T-helper 2 cell treated with Interferon-gamma antibody and Interleukin-4, amounts not matched to agents 100 ng/mL and 5 ng/mL, for 36 hours (primary cell): ENCODE results near the gene FAM234B. TPM values are rescaled to one million over a fixed set of nuclear protein-coding genes. Genes with fewer than 3 reads are reported as not detected.

Source experiments
- intact Hi-C: fragments of 100-400 bp; cut with micrococcal nuclease; formaldehyde crosslinking; loops from one replicate; pipeline ENCODE4 v1.15.1; 2023
- total RNA-seq: library from RNA; stranded (reverse); gene quantifications from 2 replicates; pipeline ENCODE4 v1.2.3, GENCODE V29; 2022

Gene FAM234B
- total RNA-seq = 3.0 and 3.5 TPM in 2 replicates

DNA sequence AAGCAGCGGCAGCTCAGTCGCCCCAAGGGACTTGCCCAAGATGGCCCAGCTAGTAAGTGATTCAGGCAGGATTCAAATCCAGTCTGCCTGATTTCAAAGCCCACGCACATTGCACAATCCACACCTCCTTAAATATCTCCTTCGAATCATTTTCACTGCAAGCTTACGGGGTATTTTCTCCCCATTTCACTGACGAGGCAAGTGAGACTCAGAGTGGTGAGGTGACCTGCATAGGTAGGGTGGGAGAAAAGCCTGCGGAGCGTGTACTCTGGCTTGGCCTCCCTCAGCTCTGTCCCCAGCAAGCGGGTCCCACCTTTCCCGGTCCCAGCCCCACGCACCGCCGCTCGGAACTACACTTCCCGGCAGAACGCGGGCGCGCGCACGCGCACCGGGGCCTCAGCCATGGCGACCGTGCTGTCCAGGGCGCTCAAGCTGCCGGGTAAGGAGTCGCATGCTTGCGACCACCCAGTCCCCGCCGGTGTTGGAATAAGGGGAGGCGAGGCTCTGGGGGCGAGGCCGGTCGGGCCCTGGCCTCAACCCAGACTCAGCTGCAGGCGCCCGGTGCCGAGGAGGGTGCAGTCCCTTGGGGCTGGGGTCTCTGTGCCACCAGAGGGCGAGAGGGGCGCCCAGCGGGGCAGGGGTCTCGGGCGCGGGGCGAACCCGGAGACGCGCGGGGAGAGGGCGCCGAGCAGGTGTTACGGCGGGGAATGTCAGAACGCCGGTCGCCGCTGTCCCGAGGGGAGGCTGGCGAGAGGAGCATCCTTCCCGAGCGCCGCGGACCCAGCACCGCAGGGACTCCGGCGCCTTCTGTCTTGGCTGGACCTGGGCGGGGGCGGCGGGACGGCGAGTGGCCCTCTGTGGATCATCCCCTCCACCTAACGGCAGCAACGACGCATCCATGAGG lies at the start of gene FAM234B:
FAM234B (plus strand) TSS at position 380 of the 904 bp plus-strand sequence; CDS start at position 403, 23 bp downstream.
- intact Hi-C loops = loop anchor here (1.0 to 2.0 kb wide), 2 partner anchors 44 to 55 kb away; partner anchors contain the start of gene HEBP1

DNA sequence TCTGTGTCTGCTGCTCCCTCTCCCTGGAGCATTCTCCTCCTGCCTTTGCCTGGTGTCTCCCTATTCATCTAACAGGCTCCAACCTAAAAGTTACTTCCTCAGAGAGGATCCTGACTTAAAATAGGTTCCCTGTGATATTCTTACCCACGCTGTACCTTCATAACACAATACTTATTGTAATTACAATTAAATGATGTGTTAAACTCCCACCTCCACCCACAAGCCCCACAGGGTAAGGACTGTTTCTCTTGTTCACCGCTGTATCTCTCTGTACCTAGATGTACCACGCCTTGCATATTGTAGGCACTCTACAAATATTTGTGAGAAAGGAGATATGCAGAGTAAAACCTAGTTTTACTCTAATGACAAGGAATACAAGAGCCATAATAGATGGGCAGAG lies 49.1 kb upstream of the FAM234B start:
- intact Hi-C loops = no loop called here

DNA sequence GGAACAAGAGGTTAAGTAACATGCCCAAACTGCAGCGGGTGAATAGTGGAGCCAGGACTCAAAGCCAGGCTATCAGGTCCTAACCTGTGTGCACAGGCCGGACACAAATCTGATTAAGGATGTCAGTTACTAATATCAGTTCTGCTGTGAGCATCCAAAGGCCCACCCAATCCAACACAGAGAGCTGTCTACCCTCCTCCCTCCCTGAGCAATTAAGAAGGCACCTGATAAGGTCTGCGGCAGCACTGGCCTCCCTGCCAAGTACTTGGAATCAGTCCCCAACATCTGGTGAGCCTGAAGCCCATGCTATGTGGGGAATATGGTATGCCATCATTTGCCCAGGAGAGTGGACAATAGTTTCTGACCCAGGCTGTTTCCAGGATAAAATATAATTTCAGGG lies 48.0 kb upstream of the FAM234B start:
- intact Hi-C loops = no loop called here

- intact Hi-C loops = no loop called here
These were observed 47.0 kb upstream of the FAM234B start for GRCh38 chr12:12997156-12997555.

- intact Hi-C loops = no loop called here
These were observed 46.4 kb upstream of the FAM234B start for GRCh38 chr12:12997734-12998133.

DNA sequence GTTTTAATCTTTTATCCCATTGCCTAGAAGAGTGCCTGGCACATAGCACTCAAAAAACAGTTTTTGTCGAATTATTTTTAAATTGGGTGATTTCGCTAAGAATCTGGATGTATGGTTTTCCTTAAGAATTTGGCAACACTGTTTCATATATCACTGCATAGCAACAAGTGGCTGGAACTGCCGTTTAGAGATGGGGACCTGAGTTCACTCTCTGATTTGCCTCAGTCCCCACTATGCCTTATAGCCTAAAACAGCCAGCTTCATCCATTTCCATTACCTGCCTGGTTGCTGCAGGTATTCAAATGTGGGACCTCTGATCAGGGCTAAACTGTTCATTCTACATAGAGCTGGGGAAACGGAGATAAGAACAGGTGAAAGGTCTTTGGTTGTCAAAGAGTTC lies 45.9 kb upstream of the FAM234B start:
- intact Hi-C loops = no loop called here

DNA sequence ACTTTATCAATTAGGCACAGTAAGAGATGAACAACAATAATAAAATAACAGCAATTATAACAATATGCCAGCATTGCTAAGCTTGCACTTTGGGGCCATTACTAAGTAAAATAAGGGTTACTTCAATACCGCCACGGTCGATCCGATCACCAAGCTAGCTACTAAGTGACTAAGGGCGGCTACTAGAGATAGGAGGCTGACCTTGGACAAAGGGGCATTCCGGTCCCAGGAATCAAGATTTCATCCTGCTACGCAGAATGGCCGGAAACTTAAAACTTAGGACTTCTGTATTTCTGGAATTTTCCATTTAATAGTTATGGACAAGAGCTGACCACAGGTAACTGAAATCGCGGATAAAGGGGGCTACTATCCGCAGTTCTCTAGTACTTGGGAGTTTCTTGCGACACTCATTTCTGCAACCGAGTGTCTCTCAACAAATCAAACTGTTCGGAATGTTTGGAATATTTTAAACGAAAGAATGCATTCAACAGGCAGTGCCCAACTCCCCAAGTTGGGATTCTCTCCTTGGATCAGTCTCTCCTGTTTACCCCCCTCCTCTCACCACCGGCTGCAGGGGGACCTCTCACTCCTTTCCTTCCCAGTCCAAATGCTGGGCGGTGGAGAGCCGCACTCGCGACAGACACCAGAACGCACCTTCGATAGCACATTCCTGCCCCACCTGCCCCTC lies 44.8 kb upstream of the FAM234B start:
- intact Hi-C loops = no loop called here

- intact Hi-C loops = loop anchor here (1.0 to 5.0 kb wide), 8 partner anchors 44 to 643 kb away; partner anchors contain the start of genes BORCS5, DDX47, EMP1 and FAM234B
These were observed 44.1 kb upstream of the FAM234B start, which contains the start of gene HEBP1 for GRCh38 chr12:12999959-13000615. Gene HEBP1 (minus strand): TSS chr12:13000265. CDS start chr12:13000114, 151 bp downstream.

- intact Hi-C loops = loop anchor here (1.0 to 5.0 kb wide), 8 partner anchors 44 to 643 kb away; partner anchors contain the start of genes BORCS5, DDX47, EMP1 and FAM234B
These were observed 43.6 kb upstream of the FAM234B start for GRCh38 chr12:13000616-13000924.

- intact Hi-C loops = loop anchor here (1.0 to 5.0 kb wide), 8 partner anchors 43 to 644 kb away; partner anchors contain the start of genes BORCS5, DDX47, EMP1 and FAM234B
These were observed 43.0 kb upstream of the FAM234B start for GRCh38 chr12:13000925-13001774.

- intact Hi-C loops = loop anchor here (2.0 to 5.0 kb wide), 3 partner anchors 84 to 644 kb away; partner anchors contain the start of gene BORCS5
These were observed 42.5 kb upstream of the FAM234B start for GRCh38 chr12:13001775-13002040.

DNA sequence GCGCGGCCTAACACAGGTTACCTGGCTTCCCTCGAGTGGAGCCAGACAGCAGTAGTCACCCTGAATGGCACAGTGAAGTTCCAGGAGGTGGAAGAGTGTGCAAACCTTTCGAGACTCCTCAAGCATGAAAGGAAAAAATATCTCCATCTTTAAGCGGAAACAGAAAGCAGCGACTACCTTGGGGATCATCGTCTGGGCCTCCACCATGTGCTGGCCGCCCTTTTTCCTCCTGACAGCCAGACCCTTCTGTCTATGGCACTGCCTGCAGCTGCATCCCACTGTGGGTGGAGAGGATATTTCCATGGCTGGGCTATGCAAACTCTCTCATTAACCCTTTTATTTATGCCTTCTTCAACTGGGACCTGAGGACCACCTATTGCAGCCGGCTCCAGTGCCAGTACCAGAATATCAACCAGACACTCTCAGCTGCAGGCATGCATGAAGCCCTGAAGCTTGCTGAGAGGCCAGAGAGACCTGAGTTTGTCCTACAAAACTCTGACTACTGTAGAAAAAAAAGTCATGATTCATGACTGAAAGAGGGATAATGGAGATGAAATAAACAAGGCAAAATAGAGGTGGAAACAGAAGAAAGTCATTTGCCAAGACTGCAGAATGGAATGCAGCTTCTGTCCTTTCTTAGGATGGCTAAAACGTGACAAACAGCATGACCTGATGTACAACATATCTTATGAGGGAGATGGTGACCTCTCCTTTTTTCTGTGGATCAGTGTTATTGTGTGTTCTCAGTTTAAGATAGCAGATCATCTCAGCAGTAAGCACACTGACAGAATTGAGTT lies 41.7 kb upstream of the FAM234B start:
- intact Hi-C loops = loop anchor here (5.0 kb wide), 2 partner anchors 85 to 645 kb away; partner anchors contain the start of gene BORCS5

DNA sequence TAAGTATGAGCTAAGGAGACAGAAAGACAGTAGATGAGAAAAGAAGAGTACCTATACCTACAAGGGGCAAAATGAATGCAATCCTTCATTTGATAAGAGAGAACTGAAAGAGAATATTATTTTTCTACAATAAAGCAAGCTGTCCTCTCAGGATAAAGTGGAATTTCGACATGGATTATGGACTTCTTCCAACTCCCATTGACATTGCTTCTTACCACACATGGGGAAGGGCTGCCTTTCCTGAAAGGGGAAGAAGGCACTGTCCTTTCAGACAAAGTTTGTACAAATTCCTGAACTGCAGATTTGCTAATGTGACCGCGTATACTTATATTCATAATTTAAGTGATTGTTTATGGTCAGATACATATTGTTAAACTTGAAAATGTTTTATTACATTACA lies 39.8 kb upstream of the FAM234B start:
- intact Hi-C loops = loop anchor here (5.0 kb wide), 2 partner anchors 87 to 647 kb away; partner anchors contain the start of gene BORCS5

DNA sequence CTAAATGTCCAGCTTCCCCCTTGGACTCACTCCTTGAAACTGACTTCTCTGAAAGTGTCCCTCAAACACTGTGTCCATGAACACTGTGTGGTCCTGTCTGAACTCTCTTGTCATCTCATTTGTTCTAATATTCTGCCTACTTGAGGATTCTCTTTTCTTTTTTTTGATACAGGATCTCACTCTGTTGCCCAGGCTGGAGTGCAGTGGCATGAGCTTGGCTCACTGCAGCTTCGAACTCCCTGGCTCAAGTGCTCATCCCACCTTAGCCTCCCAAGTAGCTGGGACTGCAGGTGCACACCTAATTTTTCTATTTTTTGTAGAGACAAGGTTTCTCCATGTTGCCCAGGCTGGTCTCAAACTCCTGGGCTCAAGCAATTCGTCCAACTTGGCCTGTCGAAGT lies 39.2 kb upstream of the FAM234B start:
- intact Hi-C loops = loop anchor here (5.0 kb wide), 2 partner anchors 88 to 648 kb away; partner anchors contain the start of gene BORCS5

DNA sequence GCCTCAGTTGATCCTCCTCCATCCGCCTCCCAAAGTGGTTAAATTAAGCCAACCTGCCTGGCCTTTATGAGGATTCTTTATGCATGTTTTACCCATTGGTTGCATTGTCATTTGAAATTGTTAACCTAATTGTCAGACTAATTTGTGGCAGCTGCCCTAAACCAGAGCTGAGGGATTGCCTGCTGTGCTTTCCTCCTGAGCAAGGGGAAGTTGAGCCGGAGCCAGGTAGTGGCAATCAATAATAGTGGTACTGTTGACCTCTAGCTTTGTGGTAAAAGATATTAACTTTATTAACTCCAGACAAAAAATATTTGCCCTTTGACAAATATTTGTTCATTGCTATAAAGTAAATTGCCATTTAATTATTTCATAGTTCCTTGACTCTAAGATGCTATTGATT lies 38.5 kb upstream of the FAM234B start:
- intact Hi-C loops = no loop called here

DNA sequence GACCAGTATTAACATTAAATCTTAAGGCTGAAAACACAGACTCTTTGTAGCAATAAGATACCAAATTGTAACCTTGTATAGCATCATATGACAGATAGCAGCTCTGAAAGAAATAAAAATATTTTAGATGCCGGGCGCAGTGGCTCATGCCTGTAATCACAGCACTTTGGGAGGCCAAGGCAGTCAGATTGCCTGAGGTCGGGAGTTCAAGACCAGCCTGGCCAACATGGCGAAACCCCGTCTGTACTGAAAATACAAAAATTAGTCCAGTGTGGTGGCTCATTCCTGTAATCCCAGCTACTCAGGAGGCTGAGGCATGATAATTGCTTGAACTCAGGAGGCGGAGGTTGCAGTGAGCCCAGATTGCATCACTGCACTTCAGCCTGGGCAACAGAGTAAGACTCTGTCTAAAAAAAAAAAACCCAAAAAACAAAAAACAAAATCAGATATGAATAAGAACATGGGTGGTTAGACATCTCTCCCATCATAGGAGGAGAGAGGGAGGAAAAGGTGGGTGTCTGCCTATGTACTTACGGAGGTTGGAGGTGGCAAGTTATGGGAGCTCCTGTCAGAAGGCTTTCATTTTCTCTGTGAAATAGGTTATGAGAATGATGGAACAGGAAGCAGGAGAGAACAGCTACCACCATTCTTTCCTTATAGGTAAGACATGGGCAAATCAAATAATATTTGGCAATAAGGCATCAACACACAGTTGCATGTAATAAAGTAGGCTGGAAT lies 36.5 kb upstream of the FAM234B start:
- intact Hi-C loops = no loop called here

GRCh38 chr12:13008741-13009380 lies 35.3 kb upstream of the FAM234B start:
- intact Hi-C loops = no loop called here

DNA sequence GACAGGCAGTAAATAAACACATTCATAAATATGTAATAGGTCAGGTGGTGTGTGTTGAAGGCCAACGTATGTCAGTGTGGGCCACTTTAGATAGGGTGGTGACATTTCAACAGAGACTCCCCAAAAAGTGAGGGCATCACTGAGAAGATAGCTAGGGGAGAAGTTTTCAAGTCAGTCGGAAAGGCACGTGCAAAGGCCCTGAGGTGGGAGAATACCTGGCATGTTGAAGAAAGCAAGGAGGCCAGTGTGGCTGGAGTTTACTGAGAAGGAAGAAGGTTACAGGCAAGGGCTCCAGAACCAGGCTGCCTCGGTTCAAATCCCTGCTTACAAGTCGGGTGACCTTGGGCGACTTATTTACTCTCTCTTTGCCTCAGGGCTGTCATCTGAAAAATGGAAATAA lies 33.1 kb upstream of the FAM234B start:
- intact Hi-C loops = no loop called here
